ENCODE measurements around the gene SMIM13. TPM values are rescaled to one million over a fixed set of nuclear protein-coding genes. Genes with fewer than 3 reads are reported as not detected.

The SMIM13 gene
- total RNA-seq, 1 experiment from 2014 or later = 15.7 TPM

- H4K20me1 ChIP-seq (ENCODE audit: insufficient read depth) = no peaks in the 10 kb centered on the region
- ATAC-seq (no peak), DNase-seq (ENCODE audit: low read depth, low spot score) (no peak)
- no peak overlapping the region for H3K27ac ChIP-seq (ENCODE audit: low read depth, low read length)
- H3K9ac ChIP-seq (ENCODE audit: low read length) = no peak overlapping the region
- BruUV-seq (replicated peaks) = no TSS peak
- no peak overlapping the region for H3K4me2 ChIP-seq (ENCODE audit: low read length)
- no peak overlapping the region for H3K4me3 ChIP-seq (replicated peaks in 1 of 2; ENCODE audit: low read depth in 1 of 2, low read length in 2 of 2)
- intact Hi-C loops (cut with micrococcal nuclease) = loop anchor here (10.0 kb wide), 1 partner anchor 395 kb away; no protein-coding TSS in a partner anchor
- H3K4me1 ChIP-seq (ENCODE audit: control insufficient read depth in 1 of 2, insufficient read depth in 2 of 2, low read length in 2 of 2) = no peaks in the 10 kb centered on the region
- RAD21 ChIA-PET (ENCODE audit: low non-redundant PET in 1 of 2, low total read pairs in 2 of 2, uncharacterized antibody in 2 of 2, unreplicated experiment in 2 of 2) = no interaction called here
- H3K9me2 ChIP-seq (ENCODE audit: insufficient read depth) = no peaks in the 10 kb centered on the region
- no peaks in the 10 kb centered on the region for H3K9me3 ChIP-seq (ENCODE audit: control insufficient read depth in 1 of 2, insufficient read depth in 1 of 2, low read depth in 1 of 2, low read length in 2 of 2)
- POLR2A ChIA-PET = no interaction called here
- CTCF ChIA-PET = no interaction called here
- no peaks in the 10 kb centered on the region for H3K27me3 ChIP-seq (ENCODE audit: insufficient read depth, low read length)
- no peak overlapping the region for H2AFZ ChIP-seq (ENCODE audit: low read depth, low read length, poor library complexity, severe bottlenecking)
- no peaks in the 10 kb centered on the region for H3K36me3 ChIP-seq (ENCODE audit: control insufficient read depth in 1 of 2, insufficient read depth in 2 of 2, low read length in 2 of 2)
- H3K79me2 ChIP-seq (ENCODE audit: insufficient read depth, low read length) = no peaks in the 10 kb centered on the region
- no peak for TF ChIP-seq RAD21 (IDR thresholded peaks at IDR 0.05; ENCODE audit: low read depth)
- TF ChIP-seq FOSL1 (IDR thresholded peaks at IDR 0.05; ENCODE audit: low read depth) = no peak
- TF ChIP-seq EZH2phosphoT487 (IDR thresholded peaks at IDR 0.05; ENCODE audit: borderline replicate concordance) = no peak
- no peak for TF ChIP-seq ELF1 (IDR thresholded peaks at IDR 0.05; ENCODE audit: borderline replicate concordance, low read depth)
- TF ChIP-seq, protein P1, sequence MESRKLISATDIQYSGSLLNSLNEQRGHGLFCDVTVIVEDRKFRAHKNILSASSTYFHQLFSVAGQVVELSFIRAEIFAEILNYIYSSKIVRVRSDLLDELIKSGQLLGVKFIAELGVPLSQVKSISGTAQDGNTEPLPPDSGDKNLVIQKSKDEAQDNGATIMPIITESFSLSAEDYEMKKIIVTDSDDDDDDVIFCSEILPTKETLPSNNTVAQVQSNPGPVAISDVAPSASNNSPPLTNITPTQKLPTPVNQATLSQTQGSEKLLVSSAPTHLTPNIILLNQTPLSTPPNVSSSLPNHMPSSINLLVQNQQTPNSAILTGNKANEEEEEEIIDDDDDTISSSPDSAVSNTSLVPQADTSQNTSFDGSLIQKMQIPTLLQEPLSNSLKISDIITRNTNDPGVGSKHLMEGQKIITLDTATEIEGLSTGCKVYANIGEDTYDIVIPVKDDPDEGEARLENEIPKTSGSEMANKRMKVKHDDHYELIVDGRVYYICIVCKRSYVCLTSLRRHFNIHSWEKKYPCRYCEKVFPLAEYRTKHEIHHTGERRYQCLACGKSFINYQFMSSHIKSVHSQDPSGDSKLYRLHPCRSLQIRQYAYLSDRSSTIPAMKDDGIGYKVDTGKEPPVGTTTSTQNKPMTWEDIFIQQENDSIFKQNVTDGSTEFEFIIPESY (IDR thresholded peaks at IDR 0.05; ENCODE audit: extremely low read depth, insufficient replicate concordance, low read length) = no peak
- TF ChIP-seq JUND (IDR thresholded peaks at IDR 0.05) = no peak
- no peak for TF ChIP-seq EZH2 (IDR thresholded peaks at IDR 0.05)
- no peak for TF ChIP-seq SP1 (IDR thresholded peaks at IDR 0.05; ENCODE audit: low read depth)
- TF ChIP-seq POLR2AphosphoS5 (IDR thresholded peaks at IDR 0.05; ENCODE audit: low read depth, low read length) = no peak
- no peak for TF ChIP-seq CEBPB (IDR thresholded peaks at IDR 0.05; ENCODE audit: low read depth)
- TF ChIP-seq YY1 (IDR thresholded peaks at IDR 0.05; ENCODE audit: extremely low read depth, insufficient replicate concordance, low read depth, low read length) = no peak
- TF ChIP-seq POLR2A (IDR thresholded peaks at IDR 0.05; ENCODE audit: borderline replicate concordance, extremely low read depth, insufficient read depth, insufficient read length) = no peak
- no peak for TF ChIP-seq MAX (IDR thresholded peaks at IDR 0.05)
- TF ChIP-seq CBX3 (IDR thresholded peaks at IDR 0.05; ENCODE audit: low read depth) = no peak
- no peak for TF ChIP-seq CTCF (IDR thresholded peaks at IDR 0.05 in 2 of 3, conservative IDR thresholded peaks at IDR 0.05 in 1 of 3; ENCODE audit: borderline replicate concordance in 1 of 3, insufficient read depth in 1 of 3, low read depth in 2 of 3, low read length in 2 of 3)
Measured at GRCh38 chr6:11179419-11180202, 86.0 kb downstream of the SMIM13 start.

All from HCT116 (cell line).